Activated naive CD4-positive, alpha-beta T cell treated with anti-CD3 and anti-CD28 coated beads, Interleukin-2, amount 10 ng/mL, durations not matched to agents 7 days and 5 days (primary cell): ENCODE results near the gene HMGXB4.

ENCODE experiments used
- CTCF ChIA-PET: fragments of 350-600 bp; sonication (Branson Sonifier 250); formaldehyde crosslinking; loops from one replicate; lab custom pipeline; 2021; ENCODE audit warnings: antibody characterized with exemption; lab: Charles Lee
- DNase-seq: peaks from one replicate; pipeline ENCODE4 v3.0.0-alpha.2; 2020
- H3K27ac Mint-ChIP-seq: one replicate; pipeline ENCODE4 v1.8.0; 2021; ENCODE audit warnings: mild to moderate bottlenecking, moderate library complexity, mixed read lengths
- H3K27me3 Mint-ChIP-seq: one replicate; pipeline ENCODE4 v1.8.0; 2021; ENCODE audit warnings: mild to moderate bottlenecking, mixed read lengths
- H3K36me3 Mint-ChIP-seq: one replicate; pipeline ENCODE4 v1.8.0; 2021; ENCODE audit warnings: mixed read lengths
- H3K4me1 Mint-ChIP-seq: one replicate; pipeline ENCODE4 v1.8.0; 2021; ENCODE audit warnings: mixed read lengths
- H3K4me3 Mint-ChIP-seq: one replicate; pipeline ENCODE4 v1.8.0; 2021; ENCODE audit warnings: mild to moderate bottlenecking, moderate library complexity, mixed read lengths
- H3K9me3 Mint-ChIP-seq: one replicate; pipeline ENCODE4 v1.8.0; 2021; ENCODE audit warnings: mixed read lengths

The HMGXB4 gene

DNA sequence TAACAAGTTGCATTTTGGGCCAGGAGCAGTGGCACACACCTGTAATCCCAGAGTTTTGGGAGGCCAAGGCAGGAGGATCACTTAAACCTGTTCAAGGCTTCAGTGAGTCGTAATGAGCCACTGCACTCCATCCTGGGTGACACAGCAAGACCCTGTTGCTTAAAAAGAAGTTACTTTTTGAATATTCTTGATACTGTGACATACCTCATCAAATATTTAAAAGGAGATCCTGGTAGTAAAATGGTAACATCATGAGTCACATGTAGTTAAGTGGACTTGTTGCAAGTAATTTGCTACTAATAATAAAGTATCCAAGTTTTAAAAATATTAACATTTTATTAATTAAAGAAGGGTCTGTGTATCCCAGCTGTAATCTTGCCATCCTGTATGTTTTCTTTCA is 18.3 kb downstream of the HMGXB4 start:
- no peak for DNase-seq
- H3K36me3 Mint-ChIP-seq, result peaks cover 40% of the 10 kb centered on the region
- H3K4me3 Mint-ChIP-seq, result no peak overlapping the region
- H3K27me3 Mint-ChIP-seq, result no peaks in the 10 kb centered on the region
- H3K4me1 Mint-ChIP-seq, result peaks cover 25% of the 10 kb centered on the region
- H3K9me3 Mint-ChIP-seq, result no peaks in the 10 kb centered on the region
- no peak overlapping the region for H3K27ac Mint-ChIP-seq
- CTCF ChIA-PET, result no interaction called here

DNA sequence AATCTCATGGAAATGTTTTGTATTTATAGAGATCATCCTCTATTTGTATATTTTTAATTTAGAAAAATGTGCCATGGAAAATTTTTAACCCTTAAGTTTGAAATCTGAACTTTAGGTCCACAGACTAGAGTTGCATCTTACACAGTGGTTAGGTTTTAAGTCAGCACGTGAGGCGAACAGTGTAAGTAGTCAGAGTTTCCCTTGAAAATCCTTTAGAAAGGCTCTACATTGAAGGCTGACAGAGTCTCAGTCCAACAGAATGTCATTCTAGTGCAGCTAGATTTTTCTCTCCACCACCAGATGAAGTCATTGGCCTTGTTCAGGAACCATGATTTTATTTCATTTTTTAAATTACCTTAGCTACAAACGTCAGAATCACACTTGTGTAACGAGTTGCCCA is 18.7 kb downstream of the HMGXB4 start:
- Mint-ChIP-seq H3K4me3 (no peak overlapping the region), H3K4me1 (peaks cover 25% of the 10 kb centered on the region), H3K9me3 (no peaks in the 10 kb centered on the region), H3K27me3 (no peaks in the 10 kb centered on the region), H3K36me3 (peaks cover 40% of the 10 kb centered on the region), H3K27ac (no peak overlapping the region)
- CTCF ChIA-PET, result no interaction called here
- DNase-seq, result no peak

DNA sequence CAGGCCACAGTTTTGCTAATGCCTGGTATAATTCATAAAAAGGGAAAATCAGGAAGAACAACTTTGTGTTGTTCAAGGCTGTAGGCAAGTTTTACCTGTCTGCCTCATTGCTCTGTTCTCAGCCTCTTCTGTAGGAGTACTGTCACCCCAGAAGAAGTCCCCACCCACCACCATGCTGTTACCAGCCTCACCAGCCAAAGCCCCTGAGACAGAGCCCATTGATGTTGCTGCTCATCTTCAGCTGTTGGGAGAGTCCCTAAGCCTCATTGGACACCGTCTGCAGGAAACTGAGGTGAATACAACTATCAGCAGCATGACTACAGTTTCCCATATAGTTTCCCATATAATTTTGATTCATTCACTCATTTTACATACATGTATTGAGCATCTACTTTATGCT is 30.8 kb downstream of the HMGXB4 start:
- Mint-ChIP-seq H3K4me3 (no peak overlapping the region), H3K4me1 (no peaks in the 10 kb centered on the region), H3K27ac (no peak overlapping the region), H3K36me3 (peaks cover 35% of the 10 kb centered on the region), H3K9me3 (no peaks in the 10 kb centered on the region), H3K27me3 (no peaks in the 10 kb centered on the region)
- no peak for DNase-seq
- CTCF ChIA-PET, result no interaction called here

DNA sequence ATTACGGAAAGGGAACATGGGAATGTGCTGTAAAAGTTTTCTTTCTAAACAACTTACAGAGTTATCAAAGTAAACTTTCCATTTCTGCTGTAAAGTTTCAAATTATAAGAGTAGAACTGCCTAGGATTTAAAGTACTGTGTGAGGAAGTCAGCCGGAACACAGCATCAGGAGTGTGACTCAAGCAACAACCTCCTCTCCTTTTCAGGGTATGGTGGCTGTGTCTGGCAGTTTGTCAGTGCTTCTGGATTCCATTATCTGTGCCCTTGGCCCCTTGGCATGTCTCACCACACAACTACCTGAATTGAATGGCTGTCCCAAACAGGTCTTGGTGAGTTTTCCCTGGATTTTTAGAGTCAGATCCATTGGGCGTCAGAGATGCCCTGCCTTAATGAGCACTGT is 35.5 kb downstream of the HMGXB4 start:
- Mint-ChIP-seq H3K27ac (no peak overlapping the region), H3K27me3 (no peaks in the 10 kb centered on the region), H3K36me3 (peaks cover 38% of the 10 kb centered on the region), H3K4me3 (no peak overlapping the region), H3K4me1 (no peaks in the 10 kb centered on the region), H3K9me3 (no peaks in the 10 kb centered on the region)
- DNase-seq, result no peak
- CTCF ChIA-PET, result no interaction called here

DNA sequence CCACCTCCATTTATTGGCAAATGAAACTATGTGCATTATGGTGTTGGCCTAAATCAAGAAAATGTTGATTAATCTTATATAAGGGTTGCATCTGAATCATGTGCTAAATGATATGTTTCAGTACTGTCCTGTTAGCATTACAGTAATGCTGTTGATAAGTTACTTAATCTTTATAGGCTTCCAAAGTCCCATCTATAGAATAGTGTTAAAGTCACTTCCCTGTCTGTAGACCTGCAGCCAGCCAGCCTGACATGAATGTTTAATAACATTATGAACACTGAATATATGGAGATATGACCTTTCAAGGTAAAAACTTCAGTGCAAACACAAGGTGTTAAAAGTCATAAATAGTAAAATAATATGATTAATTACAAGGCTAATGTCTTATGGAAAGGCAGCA is 38.8 kb downstream of the HMGXB4 start:
- peaks cover 8% of the 10 kb centered on the region for H3K4me1 Mint-ChIP-seq
- no peaks in the 10 kb centered on the region for H3K9me3 Mint-ChIP-seq
- no peak for DNase-seq
- peaks cover 28% of the 10 kb centered on the region for H3K36me3 Mint-ChIP-seq
- no peak overlapping the region for H3K4me3 Mint-ChIP-seq
- CTCF ChIA-PET, result no interaction called here
- H3K27me3 Mint-ChIP-seq, result no peaks in the 10 kb centered on the region
- no peak overlapping the region for H3K27ac Mint-ChIP-seq

DNA sequence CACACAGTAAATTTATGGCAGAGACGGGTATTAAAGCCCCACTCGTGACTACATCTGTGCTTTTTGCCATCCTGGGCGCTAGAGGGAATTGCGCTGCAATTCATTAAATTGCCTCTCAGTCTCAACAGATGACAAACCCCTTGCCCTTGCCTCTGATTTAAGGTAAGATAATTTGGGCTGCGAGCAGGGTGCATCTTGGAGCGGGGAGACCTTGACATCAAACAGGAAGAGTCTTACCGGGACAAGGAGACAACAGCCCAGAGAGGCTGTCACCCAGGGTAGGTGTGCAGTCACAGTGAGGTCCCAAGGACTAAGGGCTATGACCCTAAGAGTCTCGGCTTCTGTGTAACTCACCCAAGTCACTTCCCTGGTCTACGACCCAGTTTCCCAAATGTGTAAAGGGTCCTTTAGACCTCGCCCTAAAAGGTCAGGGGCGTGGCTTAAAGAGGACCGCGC is 42.0 kb downstream of the HMGXB4 start:
- Mint-ChIP-seq H3K9me3 (no peaks in the 10 kb centered on the region), H3K36me3 (peaks cover 20% of the 10 kb centered on the region), H3K27me3 (no peaks in the 10 kb centered on the region), H3K4me3 (peak overlapping the region; percentile 85), H3K27ac (peak overlapping the region; percentile 93), H3K4me1 (peaks cover 18% of the 10 kb centered on the region)
- CTCF ChIA-PET, result interaction anchor here (0.5 to 1.3 kb wide), 5 partner anchors 14 to 68 kb away, joined by 3 to 4 read pairs (median 3); no protein-coding TSS in a partner anchor
- no peak for DNase-seq

DNA sequence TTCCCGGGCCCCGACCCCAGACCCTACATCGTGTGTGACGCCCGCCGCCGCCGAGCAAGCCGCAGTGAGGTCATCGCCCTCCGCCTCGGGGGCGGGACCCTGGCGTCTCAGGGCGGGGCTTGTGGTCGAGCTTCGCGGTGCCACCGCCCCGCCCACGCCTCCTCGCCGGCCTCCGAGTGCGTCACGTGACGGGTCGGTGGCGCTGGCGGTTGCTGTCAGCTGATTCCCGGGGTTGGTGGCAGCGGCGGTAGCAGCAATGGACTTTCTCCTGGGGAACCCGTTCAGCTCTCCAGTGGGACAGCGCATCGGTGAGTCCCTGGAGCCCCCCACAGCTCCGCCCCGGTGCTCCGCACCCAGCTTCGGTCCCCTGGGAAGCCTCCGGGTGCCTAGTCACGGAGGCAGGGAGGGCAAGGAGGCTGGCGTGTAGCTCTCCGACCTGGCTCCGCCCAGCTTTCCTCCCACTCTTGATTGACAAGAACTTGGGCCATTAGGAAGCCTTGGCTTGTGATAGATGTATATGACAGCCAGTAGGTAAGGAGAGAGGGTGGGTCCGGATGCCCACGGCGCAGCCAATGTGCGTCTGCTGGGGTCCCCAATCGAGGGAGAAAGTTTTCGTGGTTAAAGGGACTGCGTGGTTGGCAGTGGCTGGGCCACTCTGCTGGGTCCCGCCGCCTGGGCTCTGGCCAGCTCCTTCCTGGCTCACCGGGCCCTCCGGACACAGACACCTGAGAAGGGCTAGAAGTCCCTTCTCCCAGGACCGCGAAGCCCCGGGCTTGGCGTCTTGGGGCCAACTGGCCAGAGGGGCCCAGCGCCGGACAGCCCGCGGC is 42.6 kb downstream of the HMGXB4 start, which contains the start of gene TOM1:
Gene TOM1 (plus strand): TSS at position 222 of the 827 bp plus-strand sequence. CDS start 35 bp downstream, at position 257.
- Mint-ChIP-seq H3K4me3 (peak within 1 kb of the TSS; percentile 85), H3K4me1 (peaks cover 21% of the 10 kb centered on the region), H3K36me3 (peaks cover 22% of the 10 kb centered on the region), H3K9me3 (no peaks in the 10 kb centered on the region), H3K27ac (peak within 1 kb of the TSS; percentile 93), H3K27me3 (no peaks in the 10 kb centered on the region)
- peak; percentile 96 for DNase-seq
- CTCF ChIA-PET, result interaction anchor here (0.7 to 1.3 kb wide), 4 partner anchors 13 to 68 kb away, joined by 3 to 4 read pairs (median 4); no protein-coding TSS in a partner anchor

DNA sequence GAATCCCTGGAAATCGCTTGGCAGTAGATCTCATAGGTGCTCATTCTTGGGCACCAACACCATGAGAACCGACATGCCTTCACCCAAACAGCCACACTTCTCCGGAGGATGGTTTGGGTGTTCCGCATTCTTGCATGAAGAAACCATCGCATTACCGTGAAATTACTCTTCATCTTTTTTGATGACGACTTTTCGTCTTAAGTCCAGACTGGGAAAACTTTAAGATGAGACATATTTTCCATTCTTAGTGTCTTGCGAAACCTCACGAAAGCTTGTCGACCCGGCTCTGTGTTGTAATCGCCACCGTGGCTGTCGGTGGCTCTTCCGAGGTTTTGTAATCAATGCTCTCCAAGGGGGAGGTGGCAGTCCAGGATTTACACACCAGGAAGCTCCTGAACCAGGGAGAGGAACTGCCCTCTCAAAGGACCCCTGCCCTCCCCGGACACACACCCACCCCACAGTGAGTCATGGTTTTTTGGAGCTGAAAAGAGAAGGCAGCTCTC is 44.1 kb downstream of the HMGXB4 start:
- Mint-ChIP-seq H3K4me3 (peak overlapping the region; percentile 85), H3K27ac (peak overlapping the region; percentile 52), H3K9me3 (no peaks in the 10 kb centered on the region), H3K27me3 (no peaks in the 10 kb centered on the region), H3K4me1 (peaks cover 34% of the 10 kb centered on the region), H3K36me3 (peaks cover 17% of the 10 kb centered on the region)
- CTCF ChIA-PET, result no interaction called here
- no peak for DNase-seq

DNA sequence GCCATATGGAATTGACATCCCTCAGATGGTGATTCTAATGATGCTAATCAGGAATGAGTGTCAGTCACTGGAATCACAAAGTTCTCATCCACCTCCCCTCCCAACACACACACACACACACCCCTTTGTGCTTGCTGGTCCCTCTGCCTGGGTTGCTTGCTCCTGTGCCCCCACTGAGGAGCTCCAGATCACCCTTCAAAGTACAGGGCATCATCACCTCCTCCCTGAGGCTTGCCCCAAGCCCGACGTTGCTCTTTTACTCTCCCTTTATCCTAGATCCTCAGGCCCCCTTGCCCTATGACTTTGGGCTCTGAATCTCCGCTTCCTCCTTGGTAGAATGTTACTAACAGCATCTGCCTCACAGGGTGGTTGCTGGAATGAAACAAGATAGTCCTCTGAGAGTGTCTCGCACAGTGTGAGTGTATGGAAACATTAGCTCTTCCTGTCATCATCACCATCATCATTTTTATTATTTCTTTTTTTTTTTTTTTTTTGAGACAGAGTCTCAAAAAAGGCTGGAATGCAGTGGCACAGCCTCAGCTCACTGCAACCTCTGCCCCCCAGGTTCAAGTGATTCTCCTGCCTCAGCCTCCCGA is 45.8 kb downstream of the HMGXB4 start:
- Mint-ChIP-seq H3K27ac (no peak overlapping the region), H3K27me3 (no peaks in the 10 kb centered on the region), H3K4me1 (peaks cover 48% of the 10 kb centered on the region), H3K9me3 (no peaks in the 10 kb centered on the region), H3K36me3 (peaks cover 15% of the 10 kb centered on the region), H3K4me3 (no peak overlapping the region)
- CTCF ChIA-PET, result no interaction called here
- no peak for DNase-seq

DNA sequence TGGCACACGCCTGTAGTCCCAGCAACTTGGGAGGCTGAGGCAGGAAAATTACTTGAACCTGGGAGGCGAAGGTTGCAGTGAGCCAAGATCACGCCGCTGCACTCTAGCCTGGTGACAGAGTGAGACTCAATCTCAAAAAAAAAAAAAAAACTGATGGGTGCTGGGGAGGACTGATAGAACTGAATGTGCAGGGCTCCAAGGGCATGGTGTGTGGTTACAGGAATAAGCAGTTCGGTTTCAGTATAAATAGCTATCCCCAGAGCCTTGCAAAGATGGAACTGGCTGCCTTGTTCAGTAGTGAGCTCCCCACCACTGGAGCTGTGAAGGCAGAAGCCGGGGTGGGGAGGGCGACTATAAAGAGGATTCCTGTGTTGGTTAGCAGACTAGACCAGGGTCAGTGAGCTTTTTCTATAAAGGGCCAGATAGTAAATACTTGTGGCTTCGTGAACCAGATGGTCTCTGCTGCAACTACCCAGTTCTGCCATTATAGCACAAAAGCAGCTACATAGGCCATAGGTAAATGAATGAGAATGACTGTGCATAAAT is 48.3 kb downstream of the HMGXB4 start:
- no peak overlapping the region for H3K4me3 Mint-ChIP-seq
- no peaks in the 10 kb centered on the region for H3K9me3 Mint-ChIP-seq
- H3K36me3 Mint-ChIP-seq, result peaks cover 18% of the 10 kb centered on the region
- DNase-seq, result no peak
- no peak overlapping the region for H3K27ac Mint-ChIP-seq
- CTCF ChIA-PET, result no interaction called here
- no peaks in the 10 kb centered on the region for H3K27me3 Mint-ChIP-seq
- H3K4me1 Mint-ChIP-seq, result peaks cover 68% of the 10 kb centered on the region

DNA sequence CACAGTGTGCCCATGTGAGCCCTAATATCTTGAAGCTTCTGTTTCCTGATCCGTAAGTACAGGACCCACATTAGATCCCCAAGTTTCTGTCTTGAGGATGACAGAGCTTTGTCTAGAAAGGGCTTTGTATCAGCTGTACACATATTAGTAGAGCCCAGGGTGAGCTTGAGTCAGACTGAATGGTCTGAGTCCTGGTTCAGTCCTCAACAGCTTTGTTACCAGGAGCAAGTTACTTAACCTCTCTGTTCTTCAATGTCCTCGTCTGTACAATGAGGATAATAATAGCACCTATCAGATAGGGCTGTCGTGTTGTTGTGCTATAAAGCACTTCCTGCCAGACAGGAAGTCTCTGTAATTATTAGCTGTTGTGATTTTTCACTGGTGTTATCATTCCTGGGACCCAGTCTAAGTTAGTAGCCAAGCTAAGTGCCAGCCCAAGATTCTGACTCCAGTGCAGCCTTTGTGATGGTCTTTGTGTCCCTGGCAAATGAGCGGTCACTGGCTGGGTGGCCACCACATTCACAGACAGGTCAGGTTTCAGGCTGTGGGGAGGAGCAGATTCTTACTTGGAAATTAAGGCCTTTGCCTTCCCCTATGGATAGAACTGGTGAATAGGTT is 49.2 kb downstream of the HMGXB4 start:
- CTCF ChIA-PET, result no interaction called here
- Mint-ChIP-seq H3K4me3 (no peak overlapping the region), H3K36me3 (peaks cover 19% of the 10 kb centered on the region), H3K4me1 (peaks cover 73% of the 10 kb centered on the region), H3K9me3 (no peaks in the 10 kb centered on the region), H3K27me3 (no peaks in the 10 kb centered on the region), H3K27ac (peak overlapping the region; percentile 53)
- no peak for DNase-seq

DNA sequence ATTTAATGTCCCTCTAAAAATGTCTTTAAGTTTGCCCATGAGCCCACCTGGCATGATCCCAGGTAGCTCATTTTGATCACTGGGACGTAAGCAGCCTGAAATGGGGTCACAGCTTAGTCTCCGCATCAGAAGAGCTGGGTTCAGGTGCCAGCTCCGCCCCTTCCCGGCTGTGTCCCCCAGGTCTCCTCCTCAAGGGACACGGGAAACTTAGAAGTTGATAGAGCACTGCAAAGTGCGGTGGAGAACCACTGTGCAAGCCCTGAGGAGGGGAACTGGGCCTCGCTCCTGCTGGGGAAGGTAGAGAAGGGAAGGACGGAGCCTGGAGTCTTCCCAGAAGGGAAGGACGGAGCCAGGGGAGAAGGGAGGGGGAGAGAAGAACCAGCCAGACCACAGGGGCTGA is 50.1 kb downstream of the HMGXB4 start:
- CTCF ChIA-PET, result no interaction called here
- H3K36me3 Mint-ChIP-seq, result peaks cover 16% of the 10 kb centered on the region
- H3K4me3 Mint-ChIP-seq, result no peak overlapping the region
- peak overlapping the region; percentile 46 for H3K27ac Mint-ChIP-seq
- no peaks in the 10 kb centered on the region for H3K27me3 Mint-ChIP-seq
- peaks cover 78% of the 10 kb centered on the region for H3K4me1 Mint-ChIP-seq
- H3K9me3 Mint-ChIP-seq, result no peaks in the 10 kb centered on the region
- no peak for DNase-seq

DNA sequence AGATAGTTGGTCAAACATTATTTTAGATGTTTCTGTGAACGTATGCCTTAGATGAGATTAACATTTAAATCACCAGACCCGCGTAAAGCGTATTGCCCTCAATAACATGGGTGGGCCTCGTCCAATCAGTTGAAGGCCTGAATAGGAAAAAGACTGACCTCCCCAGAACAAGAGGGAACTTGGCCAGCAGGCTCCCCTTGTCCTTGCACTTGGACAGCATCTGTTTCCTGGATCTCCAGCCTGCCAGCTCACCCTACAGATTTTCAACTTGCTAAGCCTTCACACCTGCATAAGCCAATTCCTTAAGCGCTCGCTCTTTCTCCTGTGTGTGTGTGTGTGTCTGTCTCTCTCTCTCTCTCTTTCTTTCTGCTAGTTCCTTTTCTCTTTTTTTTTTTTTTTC is 50.6 kb downstream of the HMGXB4 start:
- H3K36me3 Mint-ChIP-seq, result peaks cover 14% of the 10 kb centered on the region
- no peaks in the 10 kb centered on the region for H3K9me3 Mint-ChIP-seq
- H3K27me3 Mint-ChIP-seq, result no peaks in the 10 kb centered on the region
- H3K4me3 Mint-ChIP-seq, result no peak overlapping the region
- no peak for DNase-seq
- peak overlapping the region; percentile 24 for H3K27ac Mint-ChIP-seq
- CTCF ChIA-PET, result interaction anchor here (0.6 kb wide), 1 partner anchor 30 kb away, joined by 3 read pairs; no protein-coding TSS in a partner anchor
- H3K4me1 Mint-ChIP-seq, result peaks cover 80% of the 10 kb centered on the region

DNA sequence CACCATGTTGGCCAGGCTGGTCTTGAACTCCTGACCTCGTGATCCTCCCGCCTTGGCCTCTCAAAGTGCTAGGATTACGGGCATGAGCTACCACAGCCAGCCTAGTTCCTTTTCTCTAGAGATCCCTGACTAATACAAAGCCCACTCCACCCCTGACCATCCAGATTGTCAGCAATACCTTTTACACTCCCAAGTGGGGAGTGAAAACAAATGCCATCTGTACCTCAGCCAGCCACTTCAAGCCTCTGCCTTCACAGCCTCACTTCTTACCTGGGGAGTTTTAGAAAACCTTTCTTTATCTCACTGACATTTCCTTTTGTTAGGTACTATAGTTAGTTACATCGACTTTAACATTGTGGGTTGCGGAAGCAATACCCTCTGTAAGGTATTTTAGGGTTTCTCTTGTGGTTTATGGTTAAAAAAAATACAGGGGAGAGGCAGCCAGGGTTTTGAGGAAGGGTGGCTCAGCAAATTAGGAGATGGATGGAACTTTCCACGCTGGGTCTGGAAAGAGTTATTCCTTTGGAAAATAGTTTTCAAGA is 51.3 kb downstream of the HMGXB4 start:
- Mint-ChIP-seq H3K36me3 (peaks cover 14% of the 10 kb centered on the region), H3K27ac (peak overlapping the region; percentile 81), H3K4me1 (peaks cover 85% of the 10 kb centered on the region), H3K4me3 (no peak overlapping the region), H3K27me3 (no peaks in the 10 kb centered on the region), H3K9me3 (no peaks in the 10 kb centered on the region)
- no peak for DNase-seq
- CTCF ChIA-PET, result interaction anchor here (0.6 kb wide), 1 partner anchor 29 kb away, joined by 3 read pairs; no protein-coding TSS in a partner anchor
